Adrenal gland (tissue), 5 donors: ENCODE results near the gene ATXN3L.

Experiments
- CTCF ChIP-seq, 6 experiments: fragments of 450-650 bp in 4 of 6; fragments of 200-600 bp in 2 of 6; sonication (generic) in 1 of 6; IDR thresholded peaks; 1 replicate in 5 of 6; 2 replicates in 1 of 6; pipeline versions ENCODE4 v1.5.1 to v1.8.0; 2016 to 2021; ENCODE audit warnings: antibody characterized with exemption in 6 of 6, mild to moderate bottlenecking in 2 of 6, moderate library complexity in 1 of 6
- POLR2A ChIP-seq, 2 donors: fragments of 450-650 bp; IDR thresholded peaks; one replicate each; pipeline ENCODE4 v1.6.1; 2017; ENCODE audit warnings: antibody characterized with exemption in 2 of 2, mild to moderate bottlenecking in 2 of 2, moderate library complexity in 1 of 2
- donor health status: DM: no; HTN: no; CAD: no.

- TF ChIP-seq CTCF (IDR thresholded peaks at IDR 0.05): no peak
- TF ChIP-seq POLR2A (IDR thresholded peaks at IDR 0.05): no peak
Observed at GRCh38 chrX:13305108-13305507, 14.7 kb downstream of the ATXN3L start.
